A549 (cell line): Measurements from ENCODE around the gene ATP5MK. TPM values are rescaled to one million over a fixed set of nuclear protein-coding genes. Genes with fewer than 3 reads are reported as not detected.

Experiments used
- ATAC-seq, 2 experiments: fragments of 200-7000 bp in 1 of 2; fragments of >200 bp in 1 of 2; cut with Nextera tagmentation in 1 of 2; cut with Tn5 transposase in 1 of 2; 3 replicates each; pipeline versions ENCODE4 v1.8.0 to v1.9.1; 2018 to 2020; ENCODE audit warnings: mild to moderate bottlenecking in 1 of 2, moderate library complexity in 1 of 2
- CTCF ChIA-PET: fragments of 300-600 bp; sonication (Branson Sonifier 250); formaldehyde crosslinking; extraction: SDS; loops from one replicate; lab custom pipeline; 2021; ENCODE audit warnings: antibody characterized with exemption, inconsistent platforms; lab: Yijun Ruan, JAX
- POLR2A ChIA-PET: fragments of 350-600 bp; formaldehyde crosslinking; extraction: SDS; loops from one replicate; lab custom pipeline; 2021; ENCODE audit warnings: antibody characterized with exemption, inconsistent platforms; lab: Yijun Ruan, JAX
- DNase-seq, 2 experiments: peaks; one replicate each; pipeline versions ENCODE4 v3.0.0 to v3.0.0-alpha.2; 2011 to 2016; ENCODE audit warnings: low read depth in 1 of 2, low spot score in 1 of 2
- FAIRE-seq: peaks from 2 replicates; lab custom pipeline; 2011; peaks lifted over from hg19 to GRCh38; lab: Jason Lieb, UNC
- H3K27ac ChIP-seq, 2 experiments: fragments of >200 bp; sonication (Bioruptor Twin); formaldehyde crosslinking; 3 replicates each; pipeline ENCODE4 v1.5.1; 2016 to 2017
- H3K4me1 ChIP-seq: fragments of >200 bp; sonication (Bioruptor Twin); formaldehyde crosslinking; 3 replicates; pipeline ENCODE4 v1.6.1; 2016
- H3K4me2 ChIP-seq: fragments of >200 bp; sonication (Bioruptor Twin); formaldehyde crosslinking; 3 replicates; pipeline ENCODE4 v1.6.1; 2016
- H3K4me3 ChIP-seq: fragments of >200 bp; sonication (Bioruptor Twin); formaldehyde crosslinking; 3 replicates; pipeline ENCODE4 v1.5.1; 2016
- H3K9me3 ChIP-seq: fragments of >200 bp; sonication (Bioruptor Twin); formaldehyde crosslinking; 3 replicates; pipeline ENCODE4 v1.6.1; 2016
- CEBPB ChIP-seq, 2 experiments: fragments of >200 bp in 1 of 2; sonication (Bioruptor Twin) in 1 of 2; formaldehyde crosslinking in 1 of 2; IDR thresholded peaks; 2 replicates each; pipeline ENCODE4 v1.6.1; 2012 to 2016
- FOSL2 ChIP-seq, 2 experiments: fragments of 450-650 bp in 1 of 2; fragments of >200 bp in 1 of 2; sonication (Bioruptor Twin) in 1 of 2; formaldehyde crosslinking; IDR thresholded peaks; 2 replicates each; pipeline versions ENCODE4 v1.5.0 to v1.6.1; 2016 to 2020; ENCODE audit warnings: mild to moderate bottlenecking in 1 of 2, moderate library complexity in 1 of 2
- FOXS1 ChIP-seq: fragments of 250-450 bp; sonication (Bioruptor Pico); IDR thresholded peaks from 2 replicates; pipeline ENCODE4 v1.5.0; 2020; ENCODE audit warnings: mild to moderate bottlenecking, moderate library complexity
- HEYL ChIP-seq: fragments of 250-450 bp; sonication (Bioruptor Pico); IDR thresholded peaks from 2 replicates; pipeline ENCODE4 v1.8.0; 2021; ENCODE audit warnings: mild to moderate bottlenecking, moderate library complexity
- HOXA7 ChIP-seq: fragments of 250-450 bp; sonication (Bioruptor Pico); IDR thresholded peaks from 2 replicates; pipeline ENCODE4 v1.5.0; 2020; ENCODE audit warnings: mild to moderate bottlenecking, moderate library complexity
- HOXB13 ChIP-seq: fragments of 250-450 bp; sonication (Bioruptor Pico); IDR thresholded peaks from 2 replicates; pipeline ENCODE4 v1.5.0; 2020; ENCODE audit warnings: low read depth, mild to moderate bottlenecking, moderate library complexity
- MAFK ChIP-seq: fragments of 450-650 bp; IDR thresholded peaks from 2 replicates; pipeline ENCODE4 v1.6.1; 2014; ENCODE audit not compliant: partially characterized antibody
- MYC ChIP-seq: IDR thresholded peaks from 2 replicates; pipeline ENCODE4 v1.6.1; 2012; ENCODE audit warnings: mild to moderate bottlenecking, inconsistent platforms, low read length, improper control_type of control experiment, borderline replicate concordance
- PHF8 ChIP-seq: fragments of 200-600 bp; sonication (generic); IDR thresholded peaks from 2 replicates; pipeline ENCODE4 v1.6.1; 2016; ENCODE audit warnings: low read depth, mild to moderate bottlenecking, antibody characterized with exemption, moderate library complexity, borderline replicate concordance
- POLR2A ChIP-seq: IDR thresholded peaks from 2 replicates; pipeline ENCODE4 v1.6.1; 2012; ENCODE audit warnings: mild to moderate bottlenecking, low read length
- RAD21 ChIP-seq, 2 experiments: fragments of >200 bp in 1 of 2; sonication (Bioruptor Twin) in 1 of 2; formaldehyde crosslinking in 1 of 2; IDR thresholded peaks in 1 of 2; conservative IDR thresholded peaks in 1 of 2; 2 replicates in 1 of 2; 3 replicates in 1 of 2; pipeline ENCODE4 v1.6.1; 2012 to 2018; ENCODE audit warnings: inconsistent platforms in 1 of 2
- RFX5 ChIP-seq: fragments of 450-650 bp; IDR thresholded peaks from 2 replicates; pipeline ENCODE4 v1.7.1; 2014; ENCODE audit warnings: antibody characterized with exemption, mild to moderate bottlenecking, moderate library complexity
- RNF2 ChIP-seq: fragments of 200-600 bp; sonication (generic); IDR thresholded peaks from 2 replicates; pipeline ENCODE4 v1.6.1; 2016; ENCODE audit warnings: low read depth, mild to moderate bottlenecking, antibody characterized with exemption, moderate library complexity, borderline replicate concordance
- SMC3 ChIP-seq: fragments of >200 bp; sonication (Bioruptor Twin); formaldehyde crosslinking; IDR thresholded peaks from 3 replicates; pipeline ENCODE4 v1.6.1; 2018; ENCODE audit warnings: inconsistent platforms
- TP53 ChIP-seq: fragments of 250-450 bp; sonication (Bioruptor Pico); IDR thresholded peaks from 2 replicates; pipeline ENCODE4 v1.5.0; 2021; ENCODE audit warnings: mild to moderate bottlenecking, moderate library complexity
- USF2 ChIP-seq: fragments of 450-650 bp; IDR thresholded peaks from 2 replicates; pipeline ENCODE4 v1.6.1; 2014; ENCODE audit warnings: antibody characterized with exemption
- ZC3H11A ChIP-seq: fragments of 450-650 bp; IDR thresholded peaks from 2 replicates; pipeline ENCODE4 v1.6.1; 2014; ENCODE audit warnings: antibody characterized with exemption, mild to moderate bottlenecking
- ZFP36 ChIP-seq: fragments of 450-650 bp; IDR thresholded peaks from 2 replicates; pipeline ENCODE4 v1.6.1; 2014; ENCODE audit warnings: borderline replicate concordance; ENCODE audit not compliant: partially characterized antibody
- ZNF302 ChIP-seq: fragments of 250-450 bp; sonication (Bioruptor Pico); IDR thresholded peaks from 2 replicates; pipeline ENCODE4 v1.9.0; 2021; ENCODE audit warnings: inconsistent platforms, mild to moderate bottlenecking, moderate library complexity
- ZSCAN20 ChIP-seq: fragments of 250-450 bp; sonication (Bioruptor Pico); IDR thresholded peaks from 2 replicates; pipeline ENCODE4 v1.8.0; 2022; ENCODE audit warnings: mild to moderate bottlenecking, moderate library complexity
- WGBS: methylation state at CpG from one replicate; pipeline ENCODE4 v1.1.6; 2017; ENCODE audit errors: missing lambda C conversion rate; 5-methylcytosine and 5-hydroxymethylcytosine counted together
- polyA plus RNA-seq, 4 experiments: library from polyadenylated mRNA; depleted of rRNA in 3 of 4; stranded (reverse); fragments of >200 nt; fragmentation: RNase III in 1 of 4; extraction: RNeasy Plus Mini Kit Qiagen cat#74134 plus additional on column Dnase treatment in 1 of 4; gene quantifications; 2 replicates in 3 of 4; 3 replicates in 1 of 4; pipeline ENCODE4 v1.2.3, GENCODE V29; 2011 to 2017
- TF ChIP-seq, protein P1 (sequence below): fragments of 250-450 bp; sonication (Bioruptor Pico); IDR thresholded peaks from 2 replicates; pipeline ENCODE4 v1.5.0; 2020; ENCODE audit warnings: low read depth, mild to moderate bottlenecking, moderate library complexity
- TF ChIP-seq, protein P2 (sequence below): fragments of 150-350 bp; IDR thresholded peaks from 2 replicates; pipeline ENCODE4 v1.6.1; 2014; ENCODE audit warnings: low read depth, mild to moderate bottlenecking, low read length
- TF ChIP-seq, protein P3 (sequence below): fragments of >200 bp; sonication (Bioruptor Twin); formaldehyde crosslinking; IDR thresholded peaks from 3 replicates; pipeline ENCODE4 v1.5.1; 2016
- TF ChIP-seq, protein P4 (sequence below): fragments of 200-600 bp; sonication (generic); IDR thresholded peaks from 2 replicates; pipeline ENCODE4 v1.6.1; 2016; ENCODE audit warnings: antibody characterized with exemption, mild to moderate bottlenecking, moderate library complexity

Gene ATP5MK
- polyA plus RNA-seq, 2 of the 4 experiments (the other 2 are of a cell fraction) = 492 to 682 TPM

DNA sequence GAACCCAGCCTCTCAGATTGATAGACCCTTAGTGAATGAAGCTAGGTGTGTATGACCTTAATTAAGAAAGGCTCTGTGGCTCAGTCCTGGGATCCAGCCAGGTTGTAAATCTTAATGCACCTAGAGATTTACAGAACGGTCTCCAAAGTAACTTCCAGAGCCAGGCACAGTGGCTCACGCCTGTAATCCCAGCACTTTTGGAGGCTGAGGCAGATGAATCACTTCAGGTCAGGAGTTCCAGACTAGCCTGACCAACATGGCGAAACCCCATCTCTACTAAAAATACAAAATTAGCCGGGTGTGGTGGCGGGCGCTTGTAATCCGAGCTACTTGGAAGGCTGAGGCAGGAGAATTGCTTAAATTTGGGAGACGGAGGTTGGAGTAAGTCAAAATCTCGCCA lies 31.6 kb upstream of the ATP5MK start (continued):
- TF ChIP-seq, protein P1, sequence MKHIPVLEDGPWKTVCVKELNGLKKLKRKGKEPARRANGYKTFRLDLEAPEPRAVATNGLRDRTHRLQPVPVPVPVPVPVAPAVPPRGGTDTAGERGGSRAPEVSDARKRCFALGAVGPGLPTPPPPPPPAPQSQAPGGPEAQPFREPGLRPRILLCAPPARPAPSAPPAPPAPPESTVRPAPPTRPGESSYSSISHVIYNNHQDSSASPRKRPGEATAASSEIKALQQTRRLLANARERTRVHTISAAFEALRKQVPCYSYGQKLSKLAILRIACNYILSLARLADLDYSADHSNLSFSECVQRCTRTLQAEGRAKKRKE (CRISPR knock-in tag) = no peak
- TF ChIP-seq MYC (no peak), HEYL (CRISPR knock-in tag) (no peak), CEBPB (IDR thresholded peaks at IDR 0.05) (no peak), FOSL2 (IDR thresholded peaks at IDR 0.05) (no peak), FOSL2 (CRISPR knock-in tag; IDR thresholded peaks at IDR 0.05) (no peak), ZFP36 (no peak)
- TF ChIP-seq, protein P2, sequence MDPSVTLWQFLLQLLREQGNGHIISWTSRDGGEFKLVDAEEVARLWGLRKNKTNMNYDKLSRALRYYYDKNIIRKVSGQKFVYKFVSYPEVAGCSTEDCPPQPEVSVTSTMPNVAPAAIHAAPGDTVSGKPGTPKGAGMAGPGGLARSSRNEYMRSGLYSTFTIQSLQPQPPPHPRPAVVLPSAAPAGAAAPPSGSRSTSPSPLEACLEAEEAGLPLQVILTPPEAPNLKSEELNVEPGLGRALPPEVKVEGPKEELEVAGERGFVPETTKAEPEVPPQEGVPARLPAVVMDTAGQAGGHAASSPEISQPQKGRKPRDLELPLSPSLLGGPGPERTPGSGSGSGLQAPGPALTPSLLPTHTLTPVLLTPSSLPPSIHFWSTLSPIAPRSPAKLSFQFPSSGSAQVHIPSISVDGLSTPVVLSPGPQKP = no peak

DNA sequence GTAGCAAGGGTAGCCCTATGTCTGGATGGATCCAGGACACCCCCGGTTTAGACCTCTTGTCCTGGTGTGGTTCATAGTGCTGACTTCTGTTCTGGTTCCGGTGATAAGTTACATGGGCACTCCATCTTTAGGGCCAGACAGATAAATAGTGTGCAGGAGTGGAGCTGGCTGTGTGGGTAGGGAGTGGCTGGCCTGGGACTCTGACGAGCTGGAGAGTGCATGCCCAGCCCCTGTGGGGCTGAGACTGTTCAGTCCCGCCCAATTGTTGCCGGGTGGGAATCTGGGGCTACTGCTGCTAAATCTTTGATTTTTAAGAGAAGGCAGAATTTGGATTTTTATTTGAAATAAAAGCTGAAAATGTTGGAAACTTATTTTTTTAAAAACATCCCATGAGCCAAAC lies 27.5 kb upstream of the ATP5MK start:
- CTCF ChIA-PET = interaction anchor here (0.7 to 4.5 kb wide), 5 partner anchors 8 to 169 kb away, joined by 3 to 37 read pairs (median 4); no protein-coding TSS in a partner anchor
- no peak for FAIRE-seq
- H3K4me1 ChIP-seq = no peaks in the 10 kb centered on the region
- no peak overlapping the region for H3K4me3 ChIP-seq
- no peak overlapping the region for H3K27ac ChIP-seq
- DNase-seq = no peak
- H3K4me2 ChIP-seq = no peak overlapping the region
- 95% methylated on average over 5 of the region's 5 CpGs for WGBS
- no peak for ATAC-seq
- TF ChIP-seq ZC3H11A = no peak
- no peak for TF ChIP-seq POLR2A
- no peak for TF ChIP-seq HOXB13
- no peak for TF ChIP-seq FOXS1 (CRISPR knock-in tag)
- TF ChIP-seq USF2 = no peak
- no peak for TF ChIP-seq SMC3
- TF ChIP-seq, protein P3, sequence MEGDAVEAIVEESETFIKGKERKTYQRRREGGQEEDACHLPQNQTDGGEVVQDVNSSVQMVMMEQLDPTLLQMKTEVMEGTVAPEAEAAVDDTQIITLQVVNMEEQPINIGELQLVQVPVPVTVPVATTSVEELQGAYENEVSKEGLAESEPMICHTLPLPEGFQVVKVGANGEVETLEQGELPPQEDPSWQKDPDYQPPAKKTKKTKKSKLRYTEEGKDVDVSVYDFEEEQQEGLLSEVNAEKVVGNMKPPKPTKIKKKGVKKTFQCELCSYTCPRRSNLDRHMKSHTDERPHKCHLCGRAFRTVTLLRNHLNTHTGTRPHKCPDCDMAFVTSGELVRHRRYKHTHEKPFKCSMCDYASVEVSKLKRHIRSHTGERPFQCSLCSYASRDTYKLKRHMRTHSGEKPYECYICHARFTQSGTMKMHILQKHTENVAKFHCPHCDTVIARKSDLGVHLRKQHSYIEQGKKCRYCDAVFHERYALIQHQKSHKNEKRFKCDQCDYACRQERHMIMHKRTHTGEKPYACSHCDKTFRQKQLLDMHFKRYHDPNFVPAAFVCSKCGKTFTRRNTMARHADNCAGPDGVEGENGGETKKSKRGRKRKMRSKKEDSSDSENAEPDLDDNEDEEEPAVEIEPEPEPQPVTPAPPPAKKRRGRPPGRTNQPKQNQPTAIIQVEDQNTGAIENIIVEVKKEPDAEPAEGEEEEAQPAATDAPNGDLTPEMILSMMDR = no peak
- no peak for TF ChIP-seq RAD21 (conservative IDR thresholded peaks at IDR 0.05 in 1 of 2, IDR thresholded peaks at IDR 0.05 in 1 of 2)
- TF ChIP-seq CEBPB (IDR thresholded peaks at IDR 0.05) = no peak
- TF ChIP-seq ZSCAN20 = no peak
- no peak for TF ChIP-seq RNF2
- no peak for TF ChIP-seq ZNF302
- TF ChIP-seq, protein P4, sequence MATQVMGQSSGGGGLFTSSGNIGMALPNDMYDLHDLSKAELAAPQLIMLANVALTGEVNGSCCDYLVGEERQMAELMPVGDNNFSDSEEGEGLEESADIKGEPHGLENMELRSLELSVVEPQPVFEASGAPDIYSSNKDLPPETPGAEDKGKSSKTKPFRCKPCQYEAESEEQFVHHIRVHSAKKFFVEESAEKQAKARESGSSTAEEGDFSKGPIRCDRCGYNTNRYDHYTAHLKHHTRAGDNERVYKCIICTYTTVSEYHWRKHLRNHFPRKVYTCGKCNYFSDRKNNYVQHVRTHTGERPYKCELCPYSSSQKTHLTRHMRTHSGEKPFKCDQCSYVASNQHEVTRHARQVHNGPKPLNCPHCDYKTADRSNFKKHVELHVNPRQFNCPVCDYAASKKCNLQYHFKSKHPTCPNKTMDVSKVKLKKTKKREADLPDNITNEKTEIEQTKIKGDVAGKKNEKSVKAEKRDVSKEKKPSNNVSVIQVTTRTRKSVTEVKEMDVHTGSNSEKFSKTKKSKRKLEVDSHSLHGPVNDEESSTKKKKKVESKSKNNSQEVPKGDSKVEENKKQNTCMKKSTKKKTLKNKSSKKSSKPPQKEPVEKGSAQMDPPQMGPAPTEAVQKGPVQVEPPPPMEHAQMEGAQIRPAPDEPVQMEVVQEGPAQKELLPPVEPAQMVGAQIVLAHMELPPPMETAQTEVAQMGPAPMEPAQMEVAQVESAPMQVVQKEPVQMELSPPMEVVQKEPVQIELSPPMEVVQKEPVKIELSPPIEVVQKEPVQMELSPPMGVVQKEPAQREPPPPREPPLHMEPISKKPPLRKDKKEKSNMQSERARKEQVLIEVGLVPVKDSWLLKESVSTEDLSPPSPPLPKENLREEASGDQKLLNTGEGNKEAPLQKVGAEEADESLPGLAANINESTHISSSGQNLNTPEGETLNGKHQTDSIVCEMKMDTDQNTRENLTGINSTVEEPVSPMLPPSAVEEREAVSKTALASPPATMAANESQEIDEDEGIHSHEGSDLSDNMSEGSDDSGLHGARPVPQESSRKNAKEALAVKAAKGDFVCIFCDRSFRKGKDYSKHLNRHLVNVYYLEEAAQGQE = no peak
- no peak for TF ChIP-seq RFX5
- no peak for TF ChIP-seq TP53
- no peak for TF ChIP-seq MAFK
- no peak for TF ChIP-seq PHF8
- no peak for TF ChIP-seq HOXA7 (CRISPR knock-in tag)
- POLR2A ChIA-PET = no interaction called here
- no peaks in the 10 kb centered on the region for H3K9me3 ChIP-seq
